ENCODE measurements around the gene MSI2. TPM values are rescaled to one million over a fixed set of nuclear protein-coding genes. Genes with fewer than 3 reads are reported as not detected.

MSI2 gene
- total and polyA plus RNA-seq, 9 of the 15 experiments (the other 6 are each of a cell fraction or from before 2014, with no cell fraction given), result 4.6 to 61.8 (median 42.4) TPM

- H2AFZ ChIP-seq (ENCODE audit: low read depth, low read length), result no peak overlapping the region
- 86% methylated on average over 9 of the region's 9 CpGs for WGBS (ENCODE audit: insufficient coverage, low coverage, missing lambda C conversion rate)
- no peak for DNase-seq (ENCODE audit: extremely low read depth in 1 of 4, low spot score in 3 of 4)
- H3K27me3 ChIP-seq (ENCODE audit: control insufficient read depth in 2 of 2, insufficient read depth in 2 of 2, low read length in 2 of 2), result no peaks in the 10 kb centered on the region
- CTCF ChIA-PET (ENCODE audit: low intra/inter-chr PET ratio), result no interaction called here
- peak overlapping the region in 1 of 2 experiments; percentile 66; a peak in 2 of 4 replicates for H3K9ac ChIP-seq (ENCODE audit: insufficient read depth in 1 of 2, low read depth in 2 of 2, low read length in 2 of 2)
- ATAC-seq, result no peak
- in situ Hi-C loops (cut with MboI) (no loop called here), intact Hi-C loops (cut with micrococcal nuclease) (no loop called here)
- no peaks in the 10 kb centered on the region for H4K20me1 ChIP-seq (replicated peaks; ENCODE audit: control insufficient read depth, insufficient read depth, low read length)
- H3K4me3 ChIP-seq, result no peak overlapping the region
- no peaks in the 10 kb centered on the region for H3K9me3 ChIP-seq (replicated peaks; ENCODE audit: control insufficient read depth, insufficient read depth, low read depth, low read length)
- peaks cover 9% of the 10 kb centered on the region; the same call in 2 of the 3 replicates for H3K36me3 ChIP-seq (ENCODE audit: control insufficient read depth, insufficient read depth, low read length)
- no peaks in the 10 kb centered on the region for H3K9me1 ChIP-seq (ENCODE audit: control insufficient read depth, insufficient read depth, low read length)
- H3K4me2 ChIP-seq (ENCODE audit: insufficient read depth, low read length), result no peak overlapping the region
- H3K27ac ChIP-seq (ENCODE audit: extremely low read depth, low read depth, low read length), result no peak overlapping the region
- POLR2A ChIA-PET, result interaction anchor here (0.7 to 1.3 kb wide), 4 partner anchors 11 to 116 kb away, joined by 3 to 4 read pairs (median 3); no protein-coding TSS in a partner anchor
- FAIRE-seq, result no peak
- no TSS peak for BruUV-seq (replicated peaks)
- H3K79me2 ChIP-seq (ENCODE audit: control insufficient read depth, insufficient read depth, low read length), result no peaks in the 10 kb centered on the region
- H3K4me1 ChIP-seq (replicated peaks in 1 of 2; ENCODE audit: control insufficient read depth in 2 of 2, insufficient read depth in 2 of 2, low read length in 2 of 2), result peaks cover 0 to 2% of the 10 kb centered on the region in 2 experiments; a peak in 1 of 5 replicates
- TF ChIP-seq ZBTB40 (IDR thresholded peaks at IDR 0.05) (no peak), ZBTB40 (CRISPR knock-in tag; IDR thresholded peaks at IDR 0.05) (no peak), CBFB (CRISPR knock-in tag; IDR thresholded peaks at IDR 0.05) (no peak), ZKSCAN3 (CRISPR knock-in tag; IDR thresholded peaks at IDR 0.05) (no peak), PCBP2 (IDR thresholded peaks at IDR 0.05; ENCODE audit: low read depth, low read length, poor library complexity, severe bottlenecking) (no peak), PTRF (tag; IDR thresholded peaks at IDR 0.05) (no peak), ZSCAN32 (CRISPR knock-in tag; IDR thresholded peaks at IDR 0.05) (no peak), TCF3 (CRISPR knock-in tag; IDR thresholded peaks at IDR 0.05) (no peak), ZNF75A (CRISPR knock-in tag; IDR thresholded peaks at IDR 0.05) (no peak), ARID4B (CRISPR knock-in tag; IDR thresholded peaks at IDR 0.05) (no peak)
These were observed 369.6 kb downstream of the MSI2 start for GRCh38 chr17:57625957-57626356.

Data from K562 (cell line).